DND-41 (cell line): ENCODE measurements around the gene HSCB.

Experiments
- EZH2 ChIP-seq: IDR thresholded peaks from 3 replicates; pipeline ENCODE4 v1.6.1; 2012; ENCODE audit warnings: borderline replicate concordance, low read depth, mild to moderate bottlenecking, moderate library complexity, low read length, inconsistent platforms; ENCODE audit not compliant: severe bottlenecking
- TF ChIP-seq, protein P1 (sequence below): IDR thresholded peaks from 2 replicates; pipeline ENCODE4 v1.5.1; 2012; ENCODE audit warnings: borderline replicate concordance, low read length, moderate library complexity, mild to moderate bottlenecking; ENCODE audit not compliant: poor library complexity, severe bottlenecking; ENCODE audit errors: extremely low read depth

DNA sequence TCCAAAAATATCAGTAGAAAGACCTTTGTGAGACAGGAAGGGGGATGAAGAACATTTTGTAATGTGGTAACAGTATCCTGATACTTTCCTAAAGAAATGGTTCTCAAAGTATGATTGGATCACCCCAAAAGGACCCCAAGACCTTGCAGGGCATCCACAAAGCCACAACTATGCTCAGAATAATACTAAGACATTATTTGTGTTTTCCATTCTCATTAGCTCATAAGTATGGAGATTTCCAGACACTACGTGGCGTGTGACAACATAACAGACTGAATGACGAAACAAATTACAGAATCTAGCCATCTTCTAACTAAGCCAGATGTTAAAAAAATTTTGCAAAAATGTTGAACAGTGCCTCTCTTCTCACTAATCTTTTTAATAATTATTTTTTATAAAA, 25.2 kb upstream of the HSCB start:
- TF ChIP-seq, protein P1, sequence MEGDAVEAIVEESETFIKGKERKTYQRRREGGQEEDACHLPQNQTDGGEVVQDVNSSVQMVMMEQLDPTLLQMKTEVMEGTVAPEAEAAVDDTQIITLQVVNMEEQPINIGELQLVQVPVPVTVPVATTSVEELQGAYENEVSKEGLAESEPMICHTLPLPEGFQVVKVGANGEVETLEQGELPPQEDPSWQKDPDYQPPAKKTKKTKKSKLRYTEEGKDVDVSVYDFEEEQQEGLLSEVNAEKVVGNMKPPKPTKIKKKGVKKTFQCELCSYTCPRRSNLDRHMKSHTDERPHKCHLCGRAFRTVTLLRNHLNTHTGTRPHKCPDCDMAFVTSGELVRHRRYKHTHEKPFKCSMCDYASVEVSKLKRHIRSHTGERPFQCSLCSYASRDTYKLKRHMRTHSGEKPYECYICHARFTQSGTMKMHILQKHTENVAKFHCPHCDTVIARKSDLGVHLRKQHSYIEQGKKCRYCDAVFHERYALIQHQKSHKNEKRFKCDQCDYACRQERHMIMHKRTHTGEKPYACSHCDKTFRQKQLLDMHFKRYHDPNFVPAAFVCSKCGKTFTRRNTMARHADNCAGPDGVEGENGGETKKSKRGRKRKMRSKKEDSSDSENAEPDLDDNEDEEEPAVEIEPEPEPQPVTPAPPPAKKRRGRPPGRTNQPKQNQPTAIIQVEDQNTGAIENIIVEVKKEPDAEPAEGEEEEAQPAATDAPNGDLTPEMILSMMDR, result no peak
- no peak for TF ChIP-seq EZH2
